CD8-positive, alpha-beta memory T cell (primary cell): ENCODE results near the gene ADK. TPM values are rescaled to one million over a fixed set of nuclear protein-coding genes. Genes with fewer than 3 reads are reported as not detected.
A peak's percentile ranks its signal among the peaks of the same experiment; 100 is the strongest.
"Not testable (repeated sequence)": the region's sequence is repeated elsewhere in the genome, so short reads cannot be mapped to it uniquely, and the experiment has no call there.

Experiments used
- CTCF ChIA-PET: fragments of 350-600 bp; sonication (Branson Sonifier 250); formaldehyde crosslinking; loops from one replicate; lab custom pipeline; 2021; ENCODE audit warnings: antibody characterized with exemption; lab: Charles Lee
- POLR2A ChIA-PET: fragments of 350-600 bp; sonication (Branson Sonifier 250); formaldehyde crosslinking; loops from one replicate; lab custom pipeline; 2021; ENCODE audit warnings: antibody characterized with exemption; lab: Charles Lee
- DNase-seq, 5 donors: peaks; one replicate each; pipeline versions ENCODE4 v3.0.0 to v3.0.0-alpha.2; 2020 to 2022; ENCODE audit warnings: mixed read lengths in 1 of 5
- H3K27ac ChIP-seq: one replicate; pipeline ENCODE4 v1.7.0; 2013; ENCODE audit warnings: low read depth, mild to moderate bottlenecking, low read length, moderate library complexity
- H3K27me3 ChIP-seq: 2 replicates; pipeline ENCODE4 v1.7.0; 2013; ENCODE audit warnings: low read length, mild to moderate bottlenecking; ENCODE audit not compliant: insufficient read depth, poor library complexity, severe bottlenecking
- H3K36me3 ChIP-seq: 2 replicates; pipeline ENCODE4 v1.7.0; 2013; ENCODE audit warnings: mild to moderate bottlenecking, low read length, moderate library complexity; ENCODE audit not compliant: insufficient read depth
- H3K4me1 ChIP-seq: 2 replicates; pipeline ENCODE4 v1.7.0; 2013; ENCODE audit warnings: mild to moderate bottlenecking, low read length, moderate library complexity; ENCODE audit not compliant: insufficient read depth
- H3K4me3 ChIP-seq: 2 replicates; pipeline ENCODE4 v1.7.0; 2013; ENCODE audit warnings: mild to moderate bottlenecking, low read length
- H3K9me3 ChIP-seq: 2 replicates; pipeline ENCODE4 v1.7.0; 2013; ENCODE audit warnings: mild to moderate bottlenecking, low read length
- H3K27ac Mint-ChIP-seq, 8 donors: one replicate each; pipeline ENCODE4 v1.8.0; 2020 to 2021; ENCODE audit warnings: mixed read lengths in 8 of 8, mild to moderate bottlenecking in 6 of 8, inconsistent platforms in 3 of 8, moderate library complexity in 3 of 8
- H3K27me3 Mint-ChIP-seq, 2 donors: one replicate each; pipeline ENCODE4 v1.8.0; 2020 to 2021; ENCODE audit warnings: mixed read lengths in 2 of 2, mild to moderate bottlenecking in 1 of 2, moderate library complexity in 1 of 2
- H3K36me3 Mint-ChIP-seq, 3 donors: one replicate each; pipeline ENCODE4 v1.8.0; 2020 to 2021; ENCODE audit warnings: mixed read lengths in 3 of 3, inconsistent platforms in 1 of 3, mild to moderate bottlenecking in 1 of 3
- H3K4me1 Mint-ChIP-seq, 3 donors: one replicate each; pipeline ENCODE4 v1.8.0; 2020 to 2021; ENCODE audit warnings: mixed read lengths in 3 of 3, inconsistent platforms in 1 of 3, mild to moderate bottlenecking in 1 of 3
- H3K4me3 Mint-ChIP-seq, 7 donors: one replicate each; pipeline ENCODE4 v1.8.0; 2020 to 2021; ENCODE audit warnings: mixed read lengths in 7 of 7, mild to moderate bottlenecking in 6 of 7, moderate library complexity in 4 of 7, inconsistent platforms in 2 of 7
- H3K9me3 Mint-ChIP-seq, 5 donors: one replicate each; pipeline ENCODE4 v1.8.0; 2020 to 2022; ENCODE audit warnings: mixed read lengths in 5 of 5, mild to moderate bottlenecking in 3 of 5, moderate library complexity in 2 of 5, inconsistent platforms in 1 of 5
- polyA plus RNA-seq: library from polyadenylated mRNA; unstranded; fragments of 300-500 nt; fragmentation: Illumina TruSeq; gene quantifications from one replicate; pipeline ENCODE4 v1.2.3, GENCODE V29; 2021
- total RNA-seq, 2 experiments: library from RNA; stranded (reverse); gene quantifications; one replicate each; pipeline ENCODE4 v1.2.3, GENCODE V29; 2021

Gene ADK
- total and polyA plus RNA-seq, 3 experiments from 2014 or later, result 54.1 to 65.1 (median 64.4) TPM

GRCh38 chr10:74525885-74526284 is 374.9 kb downstream of the ADK start:
- H3K36me3 ChIP-seq, result no peaks in the 10 kb centered on the region
- no peaks in the 10 kb centered on the region for H3K27me3 ChIP-seq
- H3K36me3 Mint-ChIP-seq, result peaks cover 13 to 24% (median 22%) of the 10 kb centered on the region in 3 donors
- H3K9me3 ChIP-seq, result no peaks in the 10 kb centered on the region
- no peak overlapping the region for H3K27ac ChIP-seq
- POLR2A ChIA-PET, result no interaction called here
- H3K4me1 Mint-ChIP-seq, result peaks cover 0 to 10% (median 0%) of the 10 kb centered on the region in 3 donors
- no peak overlapping the region for H3K27ac Mint-ChIP-seq
- DNase-seq, result no peak
- H3K9me3 Mint-ChIP-seq, result no peaks in the 10 kb centered on the region
- H3K4me3 ChIP-seq, result no peak overlapping the region
- no peaks in the 10 kb centered on the region for H3K27me3 Mint-ChIP-seq
- H3K4me1 ChIP-seq, result no peaks in the 10 kb centered on the region
- no peak overlapping the region for H3K4me3 Mint-ChIP-seq
- CTCF ChIA-PET, result no interaction called here

GRCh38 chr10:74527611-74528010 is 376.6 kb downstream of the ADK start:
- H3K4me3 ChIP-seq, H3K27me3 ChIP-seq, CTCF ChIA-PET, H3K27me3 Mint-ChIP-seq, H3K36me3 ChIP-seq, H3K27ac ChIP-seq, H3K9me3 Mint-ChIP-seq, H3K4me1 ChIP-seq, H3K4me3 Mint-ChIP-seq, H3K9me3 ChIP-seq, DNase-seq: not testable (repeated sequence)
- POLR2A ChIA-PET, result interaction anchor here (0.6 kb wide), 1 partner anchor 513 kb away, joined by 3 read pairs; no protein-coding TSS in a partner anchor
- peaks cover 0 to 10% (median 0%) of the 10 kb centered on the region in 3 donors for H3K4me1 Mint-ChIP-seq
- peaks cover 13 to 25% (median 24%) of the 10 kb centered on the region in 3 donors for H3K36me3 Mint-ChIP-seq
- peak overlapping the region in 1 of 8 donors; percentile 33 for H3K27ac Mint-ChIP-seq

GRCh38 chr10:74529205-74529604 is 378.2 kb downstream of the ADK start:
- no peaks in the 10 kb centered on the region for H3K36me3 ChIP-seq
- no peak overlapping the region for H3K27ac ChIP-seq
- Mint-ChIP-seq H3K27ac (no peak overlapping the region), H3K9me3 (no peaks in the 10 kb centered on the region), H3K4me1 (peaks cover 0 to 6% (median 0%) of the 10 kb centered on the region in 3 donors), H3K4me3 (no peak overlapping the region), H3K36me3 (peaks cover 13 to 26% (median 18%) of the 10 kb centered on the region in 3 donors), H3K27me3 (no peaks in the 10 kb centered on the region)
- no peaks in the 10 kb centered on the region for H3K9me3 ChIP-seq
- POLR2A ChIA-PET, result interaction anchor here (0.6 kb wide), 1 partner anchor 60 kb away, joined by 3 read pairs; no protein-coding TSS in a partner anchor
- no peak for DNase-seq
- CTCF ChIA-PET, result no interaction called here
- H3K4me3 ChIP-seq, result no peak overlapping the region
- no peaks in the 10 kb centered on the region for H3K27me3 ChIP-seq
- H3K4me1 ChIP-seq, result no peaks in the 10 kb centered on the region

- DNase-seq, result no peak
- H3K27me3 ChIP-seq, result no peaks in the 10 kb centered on the region
- no peaks in the 10 kb centered on the region for H3K36me3 ChIP-seq
- H3K4me3 ChIP-seq, result no peak overlapping the region
- H3K9me3 Mint-ChIP-seq, result no peaks in the 10 kb centered on the region
- H3K27ac ChIP-seq, result no peak overlapping the region
- ChIA-PET POLR2A (no interaction called here), CTCF (no interaction called here)
- peaks cover 13 to 24% (median 18%) of the 10 kb centered on the region in 3 donors for H3K36me3 Mint-ChIP-seq
- no peaks in the 10 kb centered on the region for H3K27me3 Mint-ChIP-seq
- H3K4me1 ChIP-seq, result no peaks in the 10 kb centered on the region
- H3K4me3 Mint-ChIP-seq, result no peak overlapping the region
- H3K27ac Mint-ChIP-seq, result no peak overlapping the region
- no peaks in the 10 kb centered on the region for H3K9me3 ChIP-seq
- peaks cover 0 to 6% (median under 1%) of the 10 kb centered on the region in 3 donors for H3K4me1 Mint-ChIP-seq
These were observed 380.0 kb downstream of the ADK start for GRCh38 chr10:74530981-74531380.

- no peak overlapping the region for H3K4me3 Mint-ChIP-seq
- CTCF ChIA-PET, result no interaction called here
- no peaks in the 10 kb centered on the region for H3K9me3 Mint-ChIP-seq
- peaks cover 3 to 6% (median 3%) of the 10 kb centered on the region in 3 donors for H3K36me3 Mint-ChIP-seq
- no peak for DNase-seq
- no peaks in the 10 kb centered on the region for H3K27me3 Mint-ChIP-seq
- Histone ChIP-seq H3K4me3 (no peak overlapping the region), H3K27me3 (no peaks in the 10 kb centered on the region), H3K27ac (no peak overlapping the region), H3K36me3 (no peaks in the 10 kb centered on the region), H3K9me3 (no peaks in the 10 kb centered on the region), H3K4me1 (no peaks in the 10 kb centered on the region)
- no peak overlapping the region for H3K27ac Mint-ChIP-seq
- POLR2A ChIA-PET, result no interaction called here
- H3K4me1 Mint-ChIP-seq, result peaks cover 13 to 20% (median 14%) of the 10 kb centered on the region in 3 donors
These were observed 388.3 kb downstream of the ADK start for GRCh38 chr10:74539317-74539716.

- no peak overlapping the region for H3K4me3 ChIP-seq
- Mint-ChIP-seq H3K27me3 (no peaks in the 10 kb centered on the region), H3K4me3 (no peak overlapping the region), H3K4me1 (peaks cover 10 to 18% (median 12%) of the 10 kb centered on the region in 3 donors), H3K9me3 (no peaks in the 10 kb centered on the region), H3K27ac (no peak overlapping the region), H3K36me3 (peaks cover 2 to 6% (median 3%) of the 10 kb centered on the region in 3 donors)
- H3K9me3 ChIP-seq, result no peaks in the 10 kb centered on the region
- ChIA-PET CTCF (no interaction called here), POLR2A (no interaction called here)
- no peak overlapping the region for H3K27ac ChIP-seq
- H3K36me3 ChIP-seq, result no peaks in the 10 kb centered on the region
- DNase-seq, result no peak
- no peaks in the 10 kb centered on the region for H3K4me1 ChIP-seq
- H3K27me3 ChIP-seq, result no peaks in the 10 kb centered on the region
These were observed 390.4 kb downstream of the ADK start for GRCh38 chr10:74541375-74541774.

- Histone ChIP-seq H3K9me3 (no peaks in the 10 kb centered on the region), H3K27ac (no peak overlapping the region), H3K4me1 (no peaks in the 10 kb centered on the region), H3K27me3 (no peaks in the 10 kb centered on the region), H3K4me3 (no peak overlapping the region), H3K36me3 (no peaks in the 10 kb centered on the region)
- no peak overlapping the region for H3K27ac Mint-ChIP-seq
- peaks cover 6 to 14% (median 9%) of the 10 kb centered on the region in 3 donors for H3K4me1 Mint-ChIP-seq
- H3K9me3 Mint-ChIP-seq, result no peaks in the 10 kb centered on the region
- ChIA-PET CTCF (no interaction called here), POLR2A (no interaction called here)
- no peaks in the 10 kb centered on the region for H3K27me3 Mint-ChIP-seq
- no peak for DNase-seq
- H3K36me3 Mint-ChIP-seq, result peaks cover 0 to 2% (median 1%) of the 10 kb centered on the region in 3 donors
- no peak overlapping the region for H3K4me3 Mint-ChIP-seq
These were observed 391.1 kb downstream of the ADK start for GRCh38 chr10:74542077-74542476.

GRCh38 chr10:74543276-74543675 is 392.3 kb downstream of the ADK start:
- Histone ChIP-seq H3K27me3 (no peaks in the 10 kb centered on the region), H3K4me1 (no peaks in the 10 kb centered on the region), H3K4me3 (no peak overlapping the region), H3K27ac (no peak overlapping the region), H3K9me3 (no peaks in the 10 kb centered on the region), H3K36me3 (no peaks in the 10 kb centered on the region)
- DNase-seq, result no peak
- POLR2A ChIA-PET, result no interaction called here
- Mint-ChIP-seq H3K4me1 (peaks cover 6 to 14% (median 9%) of the 10 kb centered on the region in 3 donors), H3K27ac (no peak overlapping the region), H3K36me3 (peaks cover 0 to 2% (median 1%) of the 10 kb centered on the region in 3 donors), H3K4me3 (no peak overlapping the region), H3K27me3 (no peaks in the 10 kb centered on the region), H3K9me3 (no peaks in the 10 kb centered on the region)
- CTCF ChIA-PET, result no interaction called here
